T follicular helper cell (primary cell): Measurements from ENCODE around the gene NBR1.
"Not testable (repeated sequence)": the region's sequence is repeated elsewhere in the genome, so short reads cannot be mapped to it uniquely, and the experiment has no call there.

Experiments used
- DNase-seq: peaks from one replicate; pipeline ENCODE4 v3.0.0-alpha.2; 2020; ENCODE audit warnings: low read depth

The NBR1 gene

DNA sequence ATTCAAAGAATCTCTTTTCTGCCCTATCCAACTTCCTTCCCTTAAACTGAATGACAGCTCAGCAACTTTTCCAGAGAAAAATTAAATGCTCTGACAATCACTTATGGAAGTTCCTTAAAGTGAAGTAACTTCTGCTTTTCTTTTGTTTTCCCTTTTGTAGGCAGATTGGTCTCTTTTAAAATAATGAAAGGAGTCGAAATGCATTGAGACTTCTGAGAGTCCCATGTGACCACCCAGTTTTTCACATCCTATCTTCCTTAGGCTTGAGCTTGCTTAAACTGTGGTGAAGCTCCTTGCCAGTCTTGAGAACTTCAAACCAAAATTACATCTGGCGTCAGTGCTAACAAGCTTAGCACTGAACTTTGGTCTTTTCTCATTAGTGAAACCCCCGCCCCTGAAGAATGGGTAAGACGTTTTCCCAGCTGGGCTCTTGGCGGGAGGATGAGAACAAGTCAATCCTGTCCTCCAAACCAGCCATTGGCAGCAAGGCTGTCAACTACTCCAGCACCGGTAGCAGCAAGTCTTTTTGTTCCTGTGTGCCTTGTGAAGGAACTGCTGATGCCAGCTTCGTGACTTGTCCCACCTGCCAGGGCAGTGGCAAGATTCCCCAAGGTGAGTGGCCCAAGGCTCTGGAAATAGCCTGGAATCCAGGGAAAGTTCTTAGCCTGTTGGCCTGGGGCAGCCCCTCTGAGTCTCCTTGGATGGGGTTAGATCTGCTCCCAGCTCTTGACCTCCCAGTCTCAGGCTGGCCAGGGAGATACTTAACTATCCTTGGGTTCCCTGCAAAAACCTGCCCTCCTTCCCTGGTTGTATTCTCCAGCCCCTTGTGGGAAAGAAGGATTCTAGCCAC lies 41.9 kb downstream of the NBR1 start:
- no peak for DNase-seq

DNA sequence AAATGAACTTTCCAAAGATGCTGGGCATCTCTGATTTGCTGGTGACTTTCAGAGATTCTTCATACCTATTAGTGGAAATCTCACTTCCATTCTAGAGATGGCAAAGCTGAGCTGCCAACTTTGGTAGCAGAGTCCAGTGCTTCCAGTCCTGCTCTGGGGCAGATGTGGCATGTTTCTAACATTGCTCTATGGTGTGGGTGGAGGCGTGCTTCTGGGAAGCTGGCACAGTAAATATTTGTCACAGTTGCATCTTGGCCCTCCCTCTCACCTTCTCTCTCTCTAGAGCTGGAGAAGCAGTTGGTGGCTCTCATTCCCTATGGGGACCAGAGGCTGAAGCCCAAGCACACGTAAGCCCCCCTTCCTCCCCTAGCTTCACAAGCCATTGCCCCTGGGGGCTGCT lies 42.5 kb downstream of the NBR1 start:
- no peak for DNase-seq

DNA sequence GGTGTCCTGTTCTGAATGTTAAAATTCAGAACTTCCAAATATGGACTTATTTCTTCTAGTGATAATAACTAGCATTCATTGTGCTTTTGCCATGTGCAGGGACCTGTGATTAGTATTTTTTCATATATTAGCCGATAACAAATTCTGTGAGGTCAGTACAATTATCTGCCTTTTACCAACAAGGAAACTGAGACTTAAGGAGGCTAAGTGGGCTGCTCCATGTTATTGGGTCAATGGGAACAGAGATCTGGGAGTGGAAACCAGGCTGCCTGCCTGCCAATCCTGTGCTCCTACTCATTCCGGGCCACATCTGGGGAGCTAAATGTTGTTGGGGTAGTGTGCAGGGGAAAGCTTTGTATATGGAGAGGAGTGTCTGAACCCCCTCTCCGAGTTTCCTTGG lies 44.3 kb downstream of the NBR1 start:
- DNase-seq = no peak

DNA sequence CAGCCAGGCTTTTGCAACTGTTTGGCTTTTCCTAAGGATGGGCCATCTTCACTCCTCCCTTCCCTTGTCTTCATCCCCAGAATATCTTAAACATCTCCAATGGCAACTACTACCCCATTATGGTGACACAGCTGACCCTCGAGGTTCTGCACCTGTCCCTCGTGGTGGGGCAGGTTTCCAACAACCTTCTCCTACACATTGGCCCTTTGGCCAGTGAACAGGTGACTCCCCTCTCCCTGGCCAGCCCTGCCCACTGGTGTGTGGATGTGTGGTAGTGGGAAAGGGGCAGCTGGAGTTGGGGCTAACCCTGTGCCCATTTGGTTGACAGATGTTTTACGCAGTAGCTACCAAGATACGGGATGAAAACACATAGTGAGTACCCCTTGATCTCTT lies 45.4 kb downstream of the NBR1 start:
- DNase-seq = no peak

GRCh38 chr17:43216762-43217613 lies 46.0 kb downstream of the NBR1 start:
- DNase-seq = no peak

GRCh38 chr17:43217614-43218087 lies 46.6 kb downstream of the NBR1 start:
- no peak for DNase-seq

DNA sequence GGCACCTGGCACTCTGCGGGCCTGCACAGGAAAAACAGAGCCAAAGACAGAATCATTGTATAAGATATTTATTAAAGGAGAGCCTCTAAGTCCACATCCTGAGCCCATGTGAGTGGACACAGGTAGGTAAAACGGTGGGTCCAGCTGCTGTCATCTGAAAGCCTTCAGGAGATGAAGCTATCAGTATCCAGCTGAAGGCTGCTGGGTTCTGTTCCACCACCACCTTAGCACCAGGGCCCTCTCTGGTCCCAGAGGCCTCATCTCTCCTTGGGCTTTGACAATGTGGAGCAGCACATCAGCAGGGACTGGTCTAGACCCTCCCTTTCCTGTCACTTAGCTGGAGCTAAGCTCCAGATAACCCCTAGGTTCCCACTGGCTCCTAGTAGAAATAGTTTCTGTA lies 48.0 kb downstream of the NBR1 start:
- no peak for DNase-seq

GRCh38 chr17:43219746-43220380 lies 48.8 kb downstream of the NBR1 start:
- no peak for DNase-seq

DNA sequence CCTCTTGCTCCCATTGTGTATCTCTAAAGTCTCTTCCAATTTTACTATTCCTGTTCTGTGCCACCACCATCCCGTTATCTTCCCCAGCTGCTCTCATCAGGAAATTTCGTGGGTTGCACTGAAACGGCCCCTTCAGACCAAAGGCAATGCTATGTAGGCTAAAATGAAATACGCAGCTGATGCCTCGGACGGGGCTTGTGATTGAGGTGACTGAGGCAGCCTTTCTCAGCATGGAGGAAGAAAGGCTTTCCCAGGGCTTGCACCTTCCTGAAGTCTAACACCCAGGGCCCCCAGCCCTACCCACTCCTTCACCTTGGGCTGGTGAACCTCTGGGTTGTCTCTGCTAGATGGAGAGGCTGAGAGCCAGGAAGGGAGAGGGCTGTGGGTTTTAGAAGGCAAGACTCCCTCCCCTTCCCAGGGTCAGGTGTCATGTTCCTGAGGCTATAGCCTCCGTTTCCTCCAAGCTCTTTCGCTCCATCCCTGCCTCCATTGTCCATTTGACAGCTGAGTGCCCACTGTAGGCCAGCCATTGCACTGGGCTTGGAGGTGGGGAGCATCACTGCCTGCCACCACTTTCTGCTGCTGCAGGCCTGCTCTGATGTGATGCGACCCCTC lies 49.6 kb downstream of the NBR1 start:
- DNase-seq = no peak

DNA sequence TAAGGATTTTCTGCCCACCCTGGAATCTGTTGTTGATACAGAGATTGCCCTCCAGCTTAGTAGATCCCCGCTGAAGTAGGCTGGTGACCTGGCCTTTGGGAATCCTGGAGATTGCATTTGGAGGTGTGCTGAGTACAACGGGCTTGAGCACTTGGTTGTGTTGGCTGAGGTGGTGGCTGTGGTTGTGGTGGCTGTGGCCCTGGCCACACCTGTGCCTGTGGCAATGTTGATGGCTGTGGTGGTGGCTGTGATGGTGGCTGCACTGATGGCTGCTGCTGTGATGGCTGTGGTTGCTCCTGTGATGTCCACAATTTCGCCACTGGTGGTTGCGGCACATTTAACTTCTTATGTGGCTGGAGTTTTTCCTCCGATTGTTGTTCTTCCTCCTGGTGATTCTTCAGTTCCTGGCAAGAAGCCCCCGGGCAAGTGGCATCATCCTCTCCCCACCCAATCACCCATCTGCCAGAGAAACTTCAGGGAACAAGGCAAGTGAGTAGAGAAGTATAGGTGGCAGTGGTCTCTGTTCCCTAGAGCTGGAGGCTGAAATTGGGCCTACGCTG lies 53.2 kb downstream of the NBR1 start:
- DNase-seq = no peak

DNA sequence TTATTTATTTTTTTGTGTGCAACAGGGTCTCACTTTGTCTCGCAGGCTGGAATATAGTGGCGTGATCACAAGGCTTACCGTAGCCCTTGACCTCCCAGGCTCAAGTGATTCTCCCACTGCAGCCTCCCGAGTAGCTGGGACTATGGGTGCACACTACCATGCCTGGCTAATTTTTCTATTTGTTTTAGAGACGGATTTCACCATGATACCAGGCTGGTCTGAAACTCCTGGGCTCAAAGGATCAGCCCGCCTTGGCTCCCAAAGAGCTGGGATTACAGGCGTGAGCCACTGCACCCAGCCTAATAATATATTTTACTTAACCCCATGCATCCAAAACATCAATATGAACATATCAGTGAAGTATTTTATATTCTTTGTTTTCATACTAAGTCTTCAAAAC lies 55.4 kb downstream of the NBR1 start:
- no peak for DNase-seq

GRCh38 chr17:43228020-43228782 lies 57.2 kb downstream of the NBR1 start, which contains the start of gene CCDC200:
TSS of gene CCDC200 (minus strand) at chr17:43228623. CDS start at chr17:43228554, 69 bp downstream.
- not testable (repeated sequence) for DNase-seq

GRCh38 chr17:43231205-43232020 lies 60.4 kb downstream of the NBR1 start:
- DNase-seq = not testable (repeated sequence)

DNA sequence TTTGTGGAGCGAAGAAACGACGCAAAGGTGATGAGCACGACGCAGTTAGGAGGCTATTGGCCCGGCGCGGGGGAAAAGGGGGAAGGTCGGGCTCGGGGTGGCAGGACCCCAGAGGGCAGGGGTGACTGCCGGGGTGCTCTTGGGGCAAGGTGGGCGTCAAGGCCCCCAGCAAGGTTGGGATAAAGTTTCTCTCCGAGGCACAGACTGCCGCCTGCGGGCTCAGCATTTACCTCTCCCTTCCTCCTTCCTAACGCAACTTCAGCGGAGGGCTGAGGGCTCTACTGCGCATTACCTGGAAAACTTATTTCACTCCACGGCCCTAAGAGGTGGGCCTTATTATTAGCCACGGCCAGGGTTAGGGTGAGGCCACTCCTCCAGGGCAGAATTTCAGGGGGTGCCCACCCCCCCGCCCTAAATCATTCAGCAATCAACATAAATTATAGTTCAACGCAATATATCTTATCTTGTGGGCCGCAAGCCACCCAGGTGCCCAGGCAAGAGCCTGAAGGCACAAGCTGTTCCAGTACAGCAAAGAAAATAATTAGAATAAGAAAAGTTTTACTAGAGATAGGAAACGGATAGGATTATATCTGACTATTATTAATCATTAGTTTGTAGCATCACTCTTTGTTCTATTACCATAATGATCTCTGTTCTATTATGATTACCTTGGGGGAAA lies 61.1 kb downstream of the NBR1 start:
- not testable (repeated sequence) for DNase-seq

GRCh38 chr17:43233263-43233662 lies 62.2 kb downstream of the NBR1 start:
- not testable (repeated sequence) for DNase-seq

GRCh38 chr17:43233877-43234276 lies 62.9 kb downstream of the NBR1 start, which contains the start of gene RNU2-1:
TSS of gene RNU2-1 (minus strand) at chr17:43233977.
- DNase-seq = not testable (repeated sequence)

DNA sequence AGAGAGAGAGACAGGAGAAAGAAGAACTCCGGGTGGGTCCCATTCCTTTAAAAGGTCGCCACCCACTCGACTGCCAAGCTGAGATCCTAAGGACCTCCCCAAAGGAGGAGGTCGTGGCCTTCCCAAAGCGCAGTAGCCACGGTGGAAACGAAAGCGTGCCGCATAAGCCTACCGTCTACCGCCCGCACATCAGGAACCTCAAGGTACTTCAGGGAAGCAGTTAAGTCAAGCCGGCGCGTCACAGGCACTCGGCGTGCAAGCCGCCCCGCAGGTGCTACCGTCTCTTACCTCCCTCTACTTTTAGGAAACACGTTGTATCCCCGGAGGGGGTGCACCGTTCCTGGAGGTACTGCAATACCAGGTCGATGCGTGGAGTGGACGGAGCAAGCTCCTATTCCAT lies 68.6 kb downstream of the NBR1 start:
- DNase-seq = not testable (repeated sequence)

- DNase-seq = not testable (repeated sequence)
These were observed 69.8 kb downstream of the NBR1 start for GRCh38 chr17:43240596-43241352.
